SIG-M5 treated with dmso at 0.1 percent for 504 hours (cell line): ENCODE results near the gene JOSD2.

Source experiments
- DNase-seq: peaks from one replicate; lab custom pipeline; 2025; ENCODE audit not compliant: unreplicated experiment; lab: John Stamatoyannopoulos, UW

Gene JOSD2

DNA sequence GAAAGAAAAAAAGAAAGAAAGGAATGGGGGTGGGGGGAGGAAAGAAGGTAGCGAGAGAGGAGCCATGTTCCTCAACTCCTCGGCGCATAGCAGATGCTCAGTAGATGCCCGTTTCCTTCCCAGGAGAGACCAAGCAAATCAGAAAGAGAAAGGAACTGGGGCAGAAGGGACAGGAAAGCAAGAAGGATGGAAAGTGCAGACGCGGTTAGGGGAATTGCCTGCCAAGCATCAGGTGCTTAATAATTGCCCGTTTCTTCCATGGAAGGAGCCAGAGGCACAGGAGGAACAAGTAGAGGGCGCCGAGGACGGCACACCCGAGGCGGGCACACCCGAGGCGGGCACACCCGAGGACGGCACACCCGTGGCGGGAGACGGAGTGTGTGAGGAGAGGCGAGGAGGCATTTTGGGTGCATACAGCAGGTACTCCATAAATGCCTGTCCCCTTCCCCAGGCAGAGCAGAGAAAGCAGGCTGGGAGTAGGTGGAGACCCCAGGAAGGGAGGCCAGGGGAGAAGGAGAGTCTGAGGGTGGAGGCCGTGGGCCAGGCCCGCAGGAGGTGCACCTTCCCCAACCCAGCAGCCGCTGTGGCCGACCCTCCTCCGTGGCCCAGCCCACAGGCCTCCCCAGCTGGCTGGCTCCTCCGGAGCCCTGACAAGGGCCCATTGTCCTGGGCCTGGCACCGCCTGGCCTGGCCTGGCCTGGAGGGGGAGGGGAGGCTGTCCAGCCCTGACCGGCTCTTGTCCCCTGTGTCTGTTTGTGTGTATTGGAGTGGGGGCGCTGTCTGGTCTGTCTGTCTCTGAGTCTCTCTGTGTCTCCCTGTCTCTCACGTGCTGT lies 14.6 kb downstream of the JOSD2 start:
- no peak for DNase-seq

DNA sequence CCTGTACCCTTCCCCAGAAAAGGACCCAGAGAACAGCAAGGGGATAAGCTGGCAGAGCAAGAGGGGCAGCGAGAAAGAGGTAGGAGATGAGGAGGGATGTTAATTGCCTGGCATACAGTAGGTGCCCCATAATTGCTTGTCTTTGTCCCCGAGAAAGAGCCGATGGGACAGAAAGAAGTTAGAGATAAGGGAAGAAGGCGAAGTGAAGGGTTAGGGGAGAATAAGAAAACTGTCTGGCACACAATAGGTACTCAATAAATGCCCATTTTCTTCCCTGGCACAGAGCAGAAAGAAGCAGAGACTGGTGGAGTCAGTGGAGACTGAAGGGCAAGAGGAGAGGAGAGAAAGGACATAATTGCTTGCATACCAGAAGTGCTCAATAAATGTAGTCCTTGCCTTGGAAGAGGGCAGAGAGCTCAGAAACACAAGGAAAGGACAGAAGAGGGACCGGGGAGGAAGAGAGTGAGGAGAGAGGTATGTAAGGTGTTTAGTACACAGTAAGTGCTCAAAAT lies 15.9 kb downstream of the JOSD2 start:
- DNase-seq: no peak

DNA sequence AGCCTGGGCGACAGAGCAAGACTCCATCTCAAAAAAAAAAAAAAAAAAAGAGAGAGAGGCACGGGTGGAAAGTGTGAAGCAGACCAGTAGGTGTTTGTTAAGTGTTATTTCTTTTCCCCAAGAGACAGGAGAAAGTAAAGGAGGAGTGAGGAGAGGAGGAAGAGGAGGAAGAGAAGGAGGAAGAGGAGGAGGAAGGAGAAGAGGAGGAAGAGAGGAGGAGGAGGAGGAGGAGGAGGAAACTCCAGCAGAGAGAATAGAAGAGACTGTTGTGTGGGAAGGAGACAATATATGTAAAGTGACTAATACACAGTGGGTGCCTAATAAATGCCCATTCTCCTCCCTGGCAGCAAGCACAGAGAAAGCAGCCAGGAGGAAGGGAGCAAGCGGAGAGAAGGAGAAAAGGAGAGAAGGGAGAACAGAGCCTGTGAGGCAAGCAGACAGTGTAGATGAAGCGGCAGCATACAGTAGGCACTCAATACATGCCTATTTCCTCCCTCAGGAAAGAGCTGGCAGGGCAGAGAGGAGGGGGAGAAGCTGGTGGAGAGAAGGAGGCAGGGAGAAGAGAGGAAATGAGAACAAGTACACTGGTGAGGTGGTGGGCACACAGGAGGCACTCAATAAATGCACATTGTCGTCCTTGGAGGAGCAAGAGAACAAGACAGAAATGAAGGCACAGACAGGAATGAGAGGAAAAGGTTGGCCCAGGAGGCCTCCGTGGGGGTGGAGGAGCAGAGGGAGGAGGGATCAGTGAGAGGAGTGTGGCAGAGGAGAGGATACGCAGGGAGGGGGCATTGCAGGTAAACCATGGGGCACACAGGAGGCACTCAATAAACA lies 16.6 kb downstream of the JOSD2 start:
- no peak for DNase-seq

DNA sequence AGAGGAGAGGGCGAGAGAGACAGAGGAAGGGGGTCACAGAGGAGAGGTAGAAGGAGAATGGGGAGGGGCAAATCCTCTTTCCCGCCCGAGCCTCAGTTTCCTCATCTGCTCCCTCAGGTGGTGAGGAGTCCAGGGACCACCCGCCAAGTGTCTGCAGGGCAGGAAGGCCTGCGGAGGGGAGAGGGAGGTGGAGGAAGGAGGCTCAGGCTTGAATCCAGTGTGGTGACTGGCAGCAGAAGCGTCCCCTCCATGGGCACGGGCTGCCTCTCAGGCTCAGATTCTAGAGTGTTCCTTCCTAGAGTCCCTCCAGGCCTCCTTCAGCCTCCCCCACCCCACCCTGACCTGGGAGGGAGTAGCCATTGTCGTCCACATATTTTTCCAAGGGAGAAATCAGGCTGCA lies 17.8 kb downstream of the JOSD2 start:
- no peak for DNase-seq

DNA sequence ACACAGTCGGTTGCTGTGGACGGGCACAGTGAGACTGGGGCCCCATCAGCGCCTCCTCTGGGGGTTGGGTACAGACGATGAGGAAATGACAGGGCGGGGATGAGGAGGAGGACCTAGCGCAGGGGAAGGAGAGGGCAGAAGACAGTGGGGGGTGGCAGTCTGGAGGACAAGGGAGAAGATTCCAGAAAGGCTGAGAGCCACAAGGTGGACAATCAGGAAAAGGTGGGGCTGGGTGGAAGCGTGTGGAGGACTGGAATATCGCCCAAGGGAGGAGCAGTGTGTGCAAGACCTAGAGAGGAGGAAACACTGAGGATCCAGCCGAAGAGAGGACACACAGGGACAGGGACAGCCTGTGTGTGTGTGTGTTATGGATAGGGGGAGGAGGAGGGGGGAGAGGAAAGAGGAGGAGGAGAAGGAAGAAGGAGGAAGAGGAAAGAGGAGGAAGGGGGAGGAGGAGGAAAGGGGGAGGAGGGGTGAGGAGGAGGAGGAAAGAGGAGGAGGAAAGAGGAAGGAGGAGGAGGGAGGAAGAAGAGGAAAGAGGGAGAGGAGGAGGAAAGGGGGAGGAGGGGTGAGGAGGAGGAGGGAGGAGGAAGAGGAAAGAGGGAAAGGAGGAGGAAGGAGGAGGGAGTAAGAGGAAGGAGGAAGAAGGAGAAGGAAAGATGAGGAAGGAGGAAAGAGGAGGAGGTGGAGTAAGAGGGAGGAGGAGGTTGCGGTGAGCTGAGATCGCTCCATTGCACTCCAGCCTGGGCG lies 18.5 kb downstream of the JOSD2 start:
- DNase-seq: peak; percentile 66

DNA sequence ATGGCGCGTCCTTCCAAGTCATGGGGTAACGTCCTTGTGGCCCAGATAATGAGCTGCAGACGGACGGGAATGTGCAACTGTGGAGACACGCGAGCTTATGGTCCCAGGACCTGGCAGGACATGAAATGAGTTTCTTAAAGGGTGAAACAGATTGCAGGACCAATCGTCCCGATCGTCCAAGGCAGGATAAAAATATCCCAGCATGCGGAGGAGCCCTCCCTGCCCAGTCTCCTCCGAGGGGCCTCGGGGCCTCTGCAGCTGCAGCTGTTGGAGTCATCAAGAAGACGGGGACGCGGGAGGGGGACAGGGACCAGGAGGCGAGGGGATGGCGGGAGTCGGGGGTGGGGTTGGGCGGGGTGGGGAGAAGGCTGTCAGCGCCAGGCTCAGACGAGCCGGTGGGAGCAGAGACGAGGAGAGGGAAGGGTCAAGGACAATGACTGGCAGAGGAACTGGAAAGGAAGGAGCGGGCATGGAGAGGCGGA lies 20.0 kb downstream of the JOSD2 start:
- DNase-seq: no peak

DNA sequence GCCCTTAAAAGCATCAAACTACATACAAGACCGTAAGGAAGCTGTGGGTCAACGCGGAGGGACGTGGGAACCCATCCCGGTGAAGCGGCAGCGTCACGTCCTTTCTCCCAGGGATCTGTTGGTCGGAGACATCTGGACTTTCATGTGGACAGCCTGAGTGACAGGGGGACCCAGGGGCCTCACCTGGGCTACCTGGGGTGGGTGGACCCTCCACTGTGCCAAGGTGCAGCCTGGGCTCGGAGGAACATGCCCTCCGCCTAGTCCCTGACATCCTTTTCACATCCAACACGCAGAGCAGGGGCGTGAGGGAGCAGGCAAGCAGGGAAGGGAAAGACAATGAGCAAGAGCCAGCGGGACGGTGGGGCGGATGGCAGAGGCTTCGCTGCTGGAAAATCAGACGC lies 20.6 kb downstream of the JOSD2 start:
- no peak for DNase-seq

DNA sequence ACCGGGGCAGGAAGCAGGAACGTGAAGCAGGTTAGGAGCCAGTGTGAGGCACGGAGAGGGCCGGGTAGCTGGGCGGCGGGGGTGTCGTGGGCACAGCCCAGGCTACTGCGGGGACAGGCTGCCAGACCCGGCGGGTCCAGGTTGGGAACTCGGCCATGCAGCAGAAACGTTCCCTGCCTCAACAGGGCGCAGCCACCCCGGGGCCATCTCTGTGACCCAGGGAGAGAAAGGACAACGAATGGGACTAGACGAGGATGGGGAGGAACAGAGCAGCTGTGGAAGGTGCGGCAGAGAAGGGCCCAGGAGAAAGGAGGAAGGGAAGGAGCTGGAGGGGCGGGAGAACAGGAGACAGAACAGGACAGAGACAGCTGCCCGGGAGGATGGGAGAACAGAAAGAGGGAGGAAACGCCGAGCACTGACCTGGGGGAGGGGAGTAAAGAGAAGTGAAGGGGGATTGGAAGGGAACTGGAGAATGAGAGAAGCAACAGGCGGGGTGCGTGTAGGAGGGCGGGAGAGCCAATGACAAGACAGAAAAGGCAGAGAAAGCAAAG lies 21.5 kb downstream of the JOSD2 start:
- no peak for DNase-seq

DNA sequence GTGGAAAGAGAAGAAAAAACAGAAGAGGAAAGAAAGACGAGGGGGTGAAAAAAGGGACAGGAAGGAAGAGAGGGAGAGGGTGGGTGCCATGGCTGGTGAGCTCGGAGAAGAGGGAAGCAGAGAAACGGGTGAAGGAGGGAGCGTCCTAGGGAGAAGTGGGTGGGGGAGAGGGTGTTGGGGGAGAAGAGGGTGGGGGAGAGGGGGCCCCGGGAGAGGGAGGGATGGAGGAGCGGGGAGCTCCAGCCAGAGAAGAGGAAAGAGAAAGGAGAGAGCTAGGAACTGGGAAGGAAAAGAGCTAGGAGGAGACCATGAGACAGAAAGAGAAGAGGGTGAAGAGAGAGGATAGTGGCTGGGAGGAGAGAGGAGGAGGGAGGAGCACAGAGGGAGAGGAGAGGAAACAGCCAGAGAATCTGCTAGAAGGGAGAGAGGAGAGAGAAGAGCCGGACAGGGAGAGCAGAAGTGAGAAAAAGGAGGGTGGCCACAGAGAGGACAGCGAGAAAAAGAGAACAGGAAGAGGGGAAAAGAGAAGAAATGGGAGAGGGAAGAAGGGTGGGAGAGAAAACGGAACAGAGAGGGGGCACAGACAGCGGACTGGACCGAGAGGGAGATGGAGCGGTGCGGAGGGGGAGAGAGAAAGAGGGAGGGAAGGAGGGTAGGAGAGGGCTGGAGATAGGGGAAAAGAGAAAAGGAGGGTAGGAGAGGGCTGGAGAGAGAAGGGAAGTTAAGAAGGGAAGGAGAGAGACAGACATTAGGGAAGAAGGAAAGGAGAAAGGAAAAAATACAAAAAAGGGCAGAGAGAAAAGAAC lies 22.4 kb downstream of the JOSD2 start:
- peak; percentile 65 for DNase-seq

DNA sequence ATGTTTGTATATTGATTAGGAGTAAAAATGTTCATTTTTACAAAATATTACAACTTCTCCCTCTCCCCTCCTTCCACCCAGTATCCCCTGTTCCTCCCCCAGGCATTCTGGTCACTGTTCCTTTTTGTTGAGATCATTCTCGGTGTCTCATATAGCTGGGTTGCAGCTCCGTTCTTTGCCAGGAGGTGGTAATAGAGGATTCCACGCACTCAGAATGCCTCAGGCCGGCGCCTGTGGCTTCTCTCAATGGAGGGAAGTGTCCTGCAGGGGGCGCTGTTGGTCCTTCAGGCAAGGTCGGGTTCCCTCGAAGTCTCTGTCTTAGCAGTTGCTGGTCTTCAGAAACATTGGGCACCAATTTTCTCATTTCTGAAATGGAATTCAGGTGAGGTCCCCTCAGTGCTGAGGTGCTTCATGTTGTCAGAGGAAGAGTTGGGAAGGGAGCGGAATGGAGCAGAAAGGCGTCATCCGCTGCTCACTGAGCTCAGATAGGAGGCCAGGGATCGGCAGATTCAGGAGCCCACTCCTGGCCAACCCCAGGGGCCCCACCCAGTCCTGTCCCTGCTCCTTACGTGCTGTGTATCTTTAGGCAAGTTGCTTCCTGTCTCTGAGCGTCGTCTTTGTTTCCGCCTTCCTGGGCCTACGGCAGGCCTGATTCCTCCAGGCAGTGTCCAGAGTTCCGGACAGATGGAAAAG lies 24.0 kb downstream of the JOSD2 start:
- no peak for DNase-seq

DNA sequence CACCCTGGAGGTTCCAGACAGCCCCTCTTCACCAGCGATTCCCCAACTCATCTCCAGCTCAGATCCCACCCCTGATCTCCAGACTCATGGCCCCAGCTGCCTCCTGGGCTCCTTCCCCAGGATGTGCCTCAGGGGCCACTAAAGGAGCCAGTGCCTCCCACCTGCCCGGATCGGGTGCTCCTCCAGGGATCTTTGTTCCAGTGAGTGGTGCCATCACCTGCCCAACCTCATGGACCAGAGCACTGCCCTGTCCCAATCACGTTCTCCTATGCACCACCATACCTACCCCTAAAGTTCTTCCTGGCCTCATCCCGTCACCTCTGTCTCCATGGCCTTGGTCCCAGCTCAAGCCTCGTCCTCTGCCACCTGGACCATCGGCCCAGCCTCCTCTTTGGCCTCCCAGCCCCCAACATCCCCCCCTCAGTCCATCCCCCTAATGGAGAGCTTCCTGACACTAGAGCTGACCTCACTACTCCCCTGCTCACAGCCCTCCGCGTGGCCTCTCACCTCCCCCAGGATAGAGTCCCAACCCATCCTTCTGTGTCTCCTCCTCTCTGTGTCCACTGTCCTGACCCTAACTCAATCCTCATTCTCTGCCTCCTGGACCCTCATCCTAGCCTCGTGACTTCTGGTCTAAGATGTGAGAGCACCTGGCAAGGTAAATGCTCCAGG lies 25.6 kb downstream of the JOSD2 start:
- no peak for DNase-seq

DNA sequence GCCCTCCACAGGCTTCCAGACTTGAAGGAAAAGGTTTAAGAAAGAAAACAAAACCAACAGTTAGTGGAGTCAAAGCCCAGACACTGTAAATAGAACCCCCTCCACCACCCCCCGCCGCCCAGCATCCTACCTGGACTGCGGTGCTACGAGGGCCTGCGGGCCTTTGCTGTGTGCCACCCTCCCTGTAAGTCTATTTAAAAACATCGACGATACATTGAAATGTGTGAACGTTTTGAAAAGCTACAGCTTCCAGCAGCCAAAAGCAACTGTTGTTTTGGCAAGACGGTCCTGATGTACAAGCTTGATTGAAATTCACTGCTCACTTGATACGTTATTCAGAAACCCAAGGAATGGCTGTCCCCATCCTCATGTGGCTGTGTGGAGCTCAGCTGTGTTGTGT lies 28.1 kb downstream of the JOSD2 start:
- DNase-seq: no peak

DNA sequence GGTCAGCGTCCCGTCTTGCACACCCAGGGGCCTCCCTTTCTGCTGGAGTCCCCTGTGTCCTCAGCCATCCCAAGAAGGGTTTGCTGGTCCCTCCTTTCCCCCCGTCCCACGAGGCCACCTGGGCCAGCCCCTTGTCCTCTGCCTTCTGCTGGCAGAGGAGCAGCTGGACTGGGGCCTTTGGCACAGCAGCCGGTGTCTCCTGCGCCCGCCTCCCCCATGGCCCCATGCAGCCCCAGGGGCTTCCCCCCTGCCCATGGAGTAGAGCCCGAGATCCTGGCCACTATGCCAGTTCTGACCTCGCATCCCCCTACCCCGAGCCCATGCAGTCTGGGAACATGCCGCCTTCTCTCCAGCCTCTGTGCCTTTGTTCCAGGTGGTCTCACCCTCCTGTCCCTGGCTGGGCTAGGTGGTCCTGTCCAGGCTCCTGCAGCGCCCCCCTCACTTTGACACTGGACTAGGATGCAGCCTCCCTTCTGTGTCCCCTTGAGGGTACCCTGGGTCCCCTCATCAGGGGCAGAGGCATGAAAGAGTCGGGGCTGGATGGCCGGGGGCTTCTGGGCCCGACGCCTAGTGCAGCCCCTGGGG lies 28.6 kb downstream of the JOSD2 start:
- DNase-seq: no peak

DNA sequence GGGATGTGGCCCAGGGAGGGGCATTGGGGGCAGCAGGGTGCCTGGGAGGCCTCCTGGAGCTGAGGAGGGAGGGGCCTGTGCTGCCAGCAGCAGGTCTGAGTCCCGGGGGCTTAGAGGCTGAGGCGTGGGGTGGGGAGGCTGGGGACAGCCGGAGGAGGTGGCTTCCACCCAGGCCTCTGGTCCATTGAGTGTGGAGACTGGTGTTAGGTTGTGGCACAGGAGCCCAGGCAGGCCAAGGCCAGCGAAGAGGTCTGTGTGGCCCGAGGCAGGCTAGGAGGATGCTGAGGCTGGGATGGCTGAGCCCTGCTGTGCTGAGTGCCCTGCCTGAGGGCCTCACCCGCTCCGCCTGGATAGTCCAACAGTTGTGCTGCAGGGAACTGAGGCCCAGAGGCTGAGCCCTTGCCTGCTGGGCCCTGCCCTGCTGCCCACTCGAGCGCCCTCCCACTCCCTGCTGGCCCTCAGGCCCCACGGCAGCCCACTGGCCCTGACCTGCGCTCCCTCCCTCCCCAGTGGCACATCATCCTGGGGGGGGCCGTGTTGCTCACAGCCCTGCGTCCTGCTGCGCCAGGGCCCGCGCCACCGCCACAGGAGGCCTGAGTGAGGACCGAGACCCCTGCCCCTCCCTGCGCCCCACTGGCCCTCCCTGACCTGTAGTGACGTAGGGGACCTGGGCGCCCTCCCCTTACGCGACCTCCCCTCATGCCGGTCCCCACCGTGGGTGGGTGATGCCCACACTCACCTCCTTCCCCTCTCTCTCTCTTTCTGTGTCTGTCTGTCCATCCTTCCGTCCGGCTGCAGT lies 29.4 kb downstream of the JOSD2 start:
- DNase-seq: no peak

DNA sequence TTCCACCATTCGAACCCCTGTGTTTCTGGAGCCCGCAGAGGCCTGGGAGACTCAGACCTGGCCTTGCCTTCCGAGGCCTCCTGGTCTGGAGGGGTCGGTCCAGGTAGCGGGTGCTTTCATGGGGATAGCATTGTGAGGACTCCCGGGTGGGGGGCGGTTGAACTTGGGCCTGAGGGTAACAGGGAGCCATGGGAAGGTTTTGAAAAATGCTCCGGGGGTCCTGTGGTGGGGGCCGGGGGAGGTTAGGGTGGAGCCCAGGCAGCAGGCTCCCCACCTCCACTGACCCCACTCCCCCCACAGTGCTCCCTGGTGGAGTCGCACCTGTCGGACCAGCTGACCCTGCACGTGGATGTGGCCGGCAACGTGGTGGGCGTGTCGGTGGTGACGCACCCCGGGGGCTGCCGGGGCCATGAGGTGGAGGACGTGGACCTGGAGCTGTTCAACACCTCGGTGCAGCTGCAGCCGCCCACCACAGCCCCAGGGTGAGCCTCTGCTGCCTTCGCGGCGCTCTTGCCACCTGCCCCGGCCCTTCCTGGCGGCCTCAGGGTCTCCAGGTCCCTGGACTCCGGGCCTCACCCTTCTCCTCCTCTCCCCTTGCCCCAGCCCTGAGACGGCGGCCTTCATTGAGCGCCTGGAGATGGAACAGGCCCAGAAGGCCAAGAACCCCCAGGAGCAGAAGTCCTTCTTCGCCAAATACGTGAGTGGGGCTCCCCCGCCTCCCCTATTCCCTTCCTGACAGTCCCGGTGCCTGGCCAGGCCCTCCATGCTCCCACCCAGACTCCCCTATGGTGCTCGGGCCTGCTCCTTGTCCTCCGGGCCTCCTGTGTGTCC lies 30.5 kb downstream of the JOSD2 start:
- no peak for DNase-seq

DNA sequence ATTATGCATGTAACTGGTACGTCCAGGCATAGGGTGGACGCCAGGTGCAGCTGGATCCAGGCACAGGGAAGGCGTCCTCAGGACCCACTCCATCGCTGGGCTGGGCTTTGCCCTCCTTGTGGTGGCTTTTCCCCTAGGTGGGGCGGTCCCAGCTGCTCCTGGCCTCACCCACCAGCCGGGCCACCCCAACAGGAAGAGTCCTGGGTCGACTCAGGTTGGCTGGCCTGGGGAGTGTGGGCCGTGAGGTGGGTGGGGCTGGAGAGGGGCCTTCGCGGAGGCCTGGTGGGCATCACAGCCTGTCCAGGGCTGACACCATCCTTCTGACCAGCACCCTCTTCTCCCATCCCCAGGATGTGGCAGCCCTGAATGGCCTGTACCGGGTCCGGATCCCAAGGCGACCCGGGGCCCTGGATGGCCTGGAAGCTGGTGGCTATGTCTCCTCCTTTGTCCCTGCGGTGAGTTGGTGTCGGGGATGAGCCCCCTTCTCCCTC lies 31.2 kb downstream of the JOSD2 start:
- no peak for DNase-seq
